GM12874 (cell line): ENCODE measurements around the gene EGR4.

Experiments used
- CTCF ChIP-seq: IDR thresholded peaks from 2 replicates; pipeline ENCODE4 v1.5.1; 2011; ENCODE audit warnings: low read depth, mild to moderate bottlenecking, control low read depth, low read length, moderate library complexity; ENCODE audit not compliant: insufficient read depth

Gene EGR4

GRCh38 chr2:73256618-73256922 lies 36.8 kb downstream of the EGR4 start:
- TF ChIP-seq CTCF = no peak

- TF ChIP-seq CTCF = no peak
Observed at GRCh38 chr2:73255907-73256617, 37.3 kb downstream of the EGR4 start.

GRCh38 chr2:73255007-73255644 lies 38.2 kb downstream of the EGR4 start:
- no peak for TF ChIP-seq CTCF

GRCh38 chr2:73254343-73255006 lies 38.9 kb downstream of the EGR4 start:
- no peak for TF ChIP-seq CTCF

- TF ChIP-seq CTCF = no peak
Observed at GRCh38 chr2:73253901-73254300, 39.4 kb downstream of the EGR4 start.

- TF ChIP-seq CTCF = no peak
Observed at GRCh38 chr2:73253400-73253799, 39.9 kb downstream of the EGR4 start.

- TF ChIP-seq CTCF = no peak
Observed at GRCh38 chr2:73252238-73253027, 40.9 kb downstream of the EGR4 start.
